IMR-90 (cell line): ENCODE results near the gene CPLX3. TPM values are rescaled to one million over a fixed set of nuclear protein-coding genes. Genes with fewer than 3 reads are reported as not detected.

Experiments used
- ATAC-seq: fragments of 200-7000 bp; cut with Tn5 transposase; 2 replicates; pipeline ENCODE4 v1.9.1; 2020; ENCODE audit warnings: low read depth, mild to moderate bottlenecking, moderate library complexity
- BruUV-seq: library from RNA; stranded (reverse); fragments of 400-500 nt; replicated peaks from 2 replicates; lab custom pipeline; 2021; lab: Mats Ljungman, UMichigan
- CTCF ChIA-PET: fragments of 300-600 bp; formaldehyde crosslinking; extraction: SDS; loops from one replicate; lab custom pipeline; 2021; ENCODE audit warnings: antibody characterized with exemption; lab: Yijun Ruan, JAX
- POLR2A ChIA-PET: fragments of 300-600 bp; sonication (Branson Sonifier 250); formaldehyde crosslinking; loops from one replicate; lab custom pipeline; 2022; ENCODE audit warnings: antibody characterized with exemption; ENCODE audit not compliant: unreplicated experiment; lab: Charles Lee
- DNase-seq: peaks from one replicate; pipeline ENCODE4 v3.0.0; 2013
- H2AFZ ChIP-seq: replicated peaks from 2 replicates; pipeline ENCODE3; 2013; ENCODE audit warnings: low read length, mild to moderate bottlenecking; ENCODE audit not compliant: poor library complexity
- H2AK5ac ChIP-seq: 2 replicates; pipeline ENCODE4 v1.6.1; 2013; ENCODE audit warnings: low read depth, low read length, inconsistent platforms
- H2AK9ac ChIP-seq: replicated peaks from 2 replicates; pipeline ENCODE3; 2013; ENCODE audit warnings: mild to moderate bottlenecking, low read depth, low read length, moderate library complexity; ENCODE audit not compliant: poor library complexity
- H2BK120ac ChIP-seq: 2 replicates; pipeline ENCODE4 v1.6.1; 2013; ENCODE audit warnings: low read depth, low read length, inconsistent platforms
- H2BK15ac ChIP-seq: 3 replicates; pipeline ENCODE4 v1.6.1; 2013; ENCODE audit warnings: low read depth, low read length, inconsistent platforms
- H2BK20ac ChIP-seq: 2 replicates; pipeline ENCODE4 v1.6.1; 2013; ENCODE audit warnings: low read depth, mild to moderate bottlenecking, inconsistent platforms, low read length, moderate library complexity
- H2BK5ac ChIP-seq: 2 replicates; pipeline ENCODE4 v1.6.1; 2013; ENCODE audit warnings: mild to moderate bottlenecking, low read depth, low read length, inconsistent platforms; ENCODE audit not compliant: poor library complexity, severe bottlenecking
- H3K14ac ChIP-seq: replicated peaks from 2 replicates; pipeline ENCODE4 v1.6.1; 2013; ENCODE audit warnings: low read depth, low read length, inconsistent platforms
- H3K18ac ChIP-seq: 2 replicates; pipeline ENCODE4 v1.6.1; 2013; ENCODE audit warnings: low read depth, low read length, control low read depth
- H3K23ac ChIP-seq: 2 replicates; pipeline ENCODE4 v1.6.1; 2013; ENCODE audit warnings: low read depth, low read length, inconsistent platforms
- H3K27ac ChIP-seq: 2 replicates; pipeline ENCODE4 v1.5.1; 2013; ENCODE audit warnings: mild to moderate bottlenecking, control low read depth, low read length; ENCODE audit not compliant: insufficient read depth
- H3K27me3 ChIP-seq: 2 replicates; pipeline ENCODE4 v1.6.1; 2013; ENCODE audit warnings: low read length; ENCODE audit not compliant: control insufficient read depth, insufficient read depth
- H3K36me3 ChIP-seq: 2 replicates; pipeline ENCODE4 v1.6.1; 2013; ENCODE audit warnings: low read length, mixed read lengths; ENCODE audit not compliant: control insufficient read depth, insufficient read depth
- H3K4ac ChIP-seq: 2 replicates; pipeline ENCODE4 v1.6.1; 2013; ENCODE audit warnings: low read depth, low read length, inconsistent platforms
- H3K4me1 ChIP-seq: 2 replicates; pipeline ENCODE4 v1.6.1; 2013; ENCODE audit warnings: low read length, mixed read lengths; ENCODE audit not compliant: control insufficient read depth, insufficient read depth
- H3K4me2 ChIP-seq: 2 replicates; pipeline ENCODE4 v1.6.1; 2013; ENCODE audit warnings: low read depth, mild to moderate bottlenecking, control low read depth, low read length, moderate library complexity
- H3K4me3 ChIP-seq: 2 replicates; pipeline ENCODE4 v1.5.1; 2013; ENCODE audit warnings: low read depth, mild to moderate bottlenecking, control low read depth, low read length, moderate library complexity; ENCODE audit not compliant: insufficient read depth
- H3K56ac ChIP-seq: 2 replicates; pipeline ENCODE4 v1.6.1; 2013; ENCODE audit warnings: low read length, inconsistent platforms; ENCODE audit not compliant: insufficient read depth; ENCODE audit errors: extremely low read depth
- H3K79me1 ChIP-seq, 2 experiments: 2 replicates each; pipeline ENCODE4 v1.6.1; 2013; ENCODE audit warnings: low read length in 2 of 2, inconsistent platforms in 1 of 2, low read depth in 1 of 2
- H3K9ac ChIP-seq: 2 replicates; pipeline ENCODE4 v1.6.1; 2013; ENCODE audit warnings: low read depth, low read length, control low read depth
- H3K9me1 ChIP-seq: 2 replicates; pipeline ENCODE4 v1.6.1; 2013; ENCODE audit warnings: low read length, inconsistent platforms; ENCODE audit not compliant: insufficient read depth
- H3K9me3 ChIP-seq: 2 replicates; pipeline ENCODE4 v1.6.1; 2013; ENCODE audit warnings: low read length; ENCODE audit not compliant: control insufficient read depth, insufficient read depth
- H4K20me1 ChIP-seq: 2 replicates; pipeline ENCODE4 v1.6.1; 2013; ENCODE audit warnings: low read length, inconsistent platforms; ENCODE audit not compliant: insufficient read depth
- H4K5ac ChIP-seq: 2 replicates; pipeline ENCODE4 v1.6.1; 2013; ENCODE audit warnings: mild to moderate bottlenecking, low read depth, low read length, control low read depth
- H4K8ac ChIP-seq, 2 experiments: 2 replicates each; pipeline ENCODE4 v1.6.1; 2013; ENCODE audit warnings: low read depth in 2 of 2, low read length in 2 of 2, control low read depth in 1 of 2, inconsistent platforms in 1 of 2
- H4K91ac ChIP-seq: 2 replicates; pipeline ENCODE4 v1.6.1; 2013; ENCODE audit warnings: low read depth, low read length, inconsistent platforms; ENCODE audit not compliant: insufficient read depth
- BHLHE40 ChIP-seq: fragments of 150-350 bp; IDR thresholded peaks from 2 replicates; pipeline ENCODE4 v1.6.1; 2016; ENCODE audit warnings: mild to moderate bottlenecking, low read depth, low read length
- CEBPB ChIP-seq: IDR thresholded peaks from 2 replicates; pipeline ENCODE4 v1.6.1; 2012; ENCODE audit warnings: low read depth, low read length, improper control_type of control experiment
- CHD1 ChIP-seq: IDR thresholded peaks from 2 replicates; pipeline ENCODE4 v1.6.1; 2012; ENCODE audit warnings: low read depth, low read length, improper control_type of control experiment
- CTCF ChIP-seq: conservative IDR thresholded peaks from 2 replicates; pipeline ENCODE4 v1.5.1; 2012; ENCODE audit warnings: mild to moderate bottlenecking, low read depth, low read length, improper control_type of control experiment
- ELK1 ChIP-seq: fragments of 150-350 bp; IDR thresholded peaks from 2 replicates; pipeline ENCODE4 v1.6.1; 2016; ENCODE audit warnings: low read depth, mild to moderate bottlenecking, low read length, moderate library complexity, borderline replicate concordance
- FOS ChIP-seq: fragments of 150-350 bp; IDR thresholded peaks from 2 replicates; pipeline ENCODE4 v1.6.1; 2016; ENCODE audit warnings: low read depth, low read length
- MAFK ChIP-seq: IDR thresholded peaks from 2 replicates; pipeline ENCODE4 v1.6.1; 2012; ENCODE audit warnings: low read depth, low read length, improper control_type of control experiment
- MAZ ChIP-seq: IDR thresholded peaks from 2 replicates; pipeline ENCODE4 v1.6.1; 2012; ENCODE audit warnings: low read depth, mild to moderate bottlenecking, low read length, improper control_type of control experiment, moderate library complexity, borderline replicate concordance
- MXI1 ChIP-seq: IDR thresholded peaks from 2 replicates; pipeline ENCODE4 v1.6.1; 2012; ENCODE audit warnings: low read depth, mild to moderate bottlenecking, low read length, moderate library complexity, borderline replicate concordance
- NFE2L2 ChIP-seq: fragments of 150-350 bp; IDR thresholded peaks from 2 replicates; pipeline ENCODE4 v1.6.1; 2016; ENCODE audit warnings: low read depth, mild to moderate bottlenecking, low read length
- POLR2A ChIP-seq: IDR thresholded peaks from 2 replicates; pipeline ENCODE4 v1.6.1; 2012; ENCODE audit warnings: mild to moderate bottlenecking, low read depth, low read length
- RAD21 ChIP-seq: IDR thresholded peaks from 2 replicates; pipeline ENCODE4 v1.6.1; 2012; ENCODE audit warnings: low read length, improper control_type of control experiment
- RCOR1 ChIP-seq: IDR thresholded peaks from 2 replicates; pipeline ENCODE4 v1.6.1; 2012; ENCODE audit warnings: mild to moderate bottlenecking, low read length, improper control_type of control experiment; ENCODE audit not compliant: insufficient replicate concordance
- RFX5 ChIP-seq: IDR thresholded peaks from 2 replicates; pipeline ENCODE4 v1.8.0; 2012; ENCODE audit warnings: low read depth, mild to moderate bottlenecking, low read length, moderate library complexity
- SMC3 ChIP-seq: fragments of 150-350 bp; IDR thresholded peaks from 2 replicates; pipeline ENCODE4 v1.6.1; 2016; ENCODE audit warnings: low read depth, mild to moderate bottlenecking, antibody characterized with exemption, low read length, moderate library complexity
- USF2 ChIP-seq: fragments of 150-350 bp; IDR thresholded peaks from 2 replicates; pipeline ENCODE4 v1.6.1; 2017; ENCODE audit warnings: mild to moderate bottlenecking, antibody characterized with exemption, low read length, low read depth
- WGBS, 2 experiments: methylation state at CpG; one replicate each; pipeline versions ENCODE4 v1.1.5 to v1.1.7; 2013; ENCODE audit warnings: missing lambda C conversion rate in 2 of 2; ENCODE audit not compliant: insufficient read length in 1 of 2; ENCODE audit errors: extremely low coverage in 2 of 2; 5-methylcytosine and 5-hydroxymethylcytosine counted together
- dilution Hi-C: fragments of 300-500 bp; cut with HindIII; formaldehyde crosslinking; loops from one replicate; pipeline ENCODE4 v1.14.3; 2018; ENCODE audit warnings: low sequenced_read_pairs; ENCODE audit not compliant: unreplicated experiment
- in situ Hi-C: fragments of 300-500 bp; cut with MboI; formaldehyde crosslinking; loops from 3 replicates; pipeline ENCODE4 v1.14.3; 2019; ENCODE audit warnings: low sequenced_read_pairs, inconsistent platforms, mixed read lengths
- intact Hi-C: fragments of 100-400 bp; cut with micrococcal nuclease; formaldehyde crosslinking; loops from 2 replicates; pipeline ENCODE4 v1.10.0; 2022
- polyA plus RNA-seq, 3 experiments: library from polyadenylated mRNA; depleted of rRNA; stranded (reverse); fragments of >200 nt; gene quantifications; 2 replicates each; pipeline ENCODE4 v1.2.3, GENCODE V29; 2012; ENCODE audit warnings: low replicate concordance in 1 of 3
- total RNA-seq: library from RNA; depleted of rRNA; stranded (reverse); fragments of >200 nt; gene quantifications from 2 replicates; pipeline ENCODE4 v1.2.3, GENCODE V29; 2012

CPLX3 gene
- total and polyA plus RNA-seq, 2 of the 4 experiments (the other 2 are of a cell fraction) = not detected

- in situ Hi-C loops = no loop called here
- peaks cover 20% of the 10 kb centered on the region for H3K36me3 ChIP-seq
- H3K4ac ChIP-seq = peak overlapping the region; percentile 92
- H3K56ac ChIP-seq = no peak overlapping the region
- no peak overlapping the region for H2BK20ac ChIP-seq
- H2BK15ac ChIP-seq = peak overlapping the region; percentile 13; the same call in 1 of the 3 replicates
- peak overlapping the region; percentile 70; the same call in 1 of the 2 replicates for H3K23ac ChIP-seq
- TF ChIP-seq RFX5 = no peak
- TF ChIP-seq MXI1 = no peak
- no peak for TF ChIP-seq FOS
- no peak for TF ChIP-seq MAZ
- no peak for TF ChIP-seq SMC3
- no peak for TF ChIP-seq POLR2A
- no peak for TF ChIP-seq BHLHE40
- TF ChIP-seq RAD21 = no peak
- no peak for TF ChIP-seq CHD1
- TF ChIP-seq MAFK = no peak
- TF ChIP-seq NFE2L2 = no peak
- TF ChIP-seq CTCF = no peak
- no peak for TF ChIP-seq USF2
- no peak for TF ChIP-seq ELK1
- no peak for TF ChIP-seq CEBPB
- no peak for TF ChIP-seq RCOR1
- ATAC-seq = no peak
- H4K8ac ChIP-seq = peak overlapping the region; percentile 89 to 91
- H3K9me1 ChIP-seq = 0 out of 2 replicates have a peak, but pooled peaks cover 3% of the 10 kb centered on the region
- H3K9ac ChIP-seq = peak overlapping the region; percentile 43
- 2% methylated on average over 7 of the region's 18 CpGs; no CpG with 5 or more reads in 1 of the 2 experiments for WGBS, 2 experiments
- no peak for DNase-seq
- H3K27ac ChIP-seq = peak overlapping the region; percentile 51
- no peak overlapping the region for H3K18ac ChIP-seq
- H3K4me3 ChIP-seq = peak overlapping the region; percentile 44
- intact Hi-C loops = loop anchor here (5.0 kb wide), 2 partner anchors 49 to 64 kb away; partner anchors contain the start of genes FAM219B and MPI
- peak overlapping the region; percentile 50 for H3K4me2 ChIP-seq
- H2BK120ac ChIP-seq = peak overlapping the region; percentile 46; the same call in 1 of the 2 replicates
- no peaks in the 10 kb centered on the region for H3K9me3 ChIP-seq
- peaks cover 0 to 17% of the 10 kb centered on the region in 2 experiments; a peak in 1 of 4 replicates for H3K79me1 ChIP-seq
- peak overlapping the region; percentile 79 for H2AK5ac ChIP-seq
- no TSS peak for BruUV-seq
- peak overlapping the region; percentile 74 for H3K14ac ChIP-seq
- POLR2A ChIA-PET = no interaction called here
- H3K27me3 ChIP-seq = no peaks in the 10 kb centered on the region
- dilution Hi-C loops = no loop called here
- peak overlapping the region; percentile 94 for H2AK9ac ChIP-seq
- H4K91ac ChIP-seq = peak overlapping the region; percentile 15; the same call in 1 of the 2 replicates
- H2BK5ac ChIP-seq = peak overlapping the region; percentile 12
- 0 out of 2 replicates have a peak overlapping the region, but pooled peaks have one; percentile 1 for H4K5ac ChIP-seq
- CTCF ChIA-PET = interaction anchor here (1.2 kb wide), 1 partner anchor 58 kb away, joined by 4 read pairs; no protein-coding TSS in a partner anchor
- peaks cover 4% of the 10 kb centered on the region; the same call in 1 of the 2 replicates for H3K4me1 ChIP-seq
- peak overlapping the region; percentile 93 for H2AFZ ChIP-seq
- no peaks in the 10 kb centered on the region for H4K20me1 ChIP-seq
These were observed 17.0 kb downstream of the CPLX3 start for GRCh38 chr15:74843445-74843828.
